ENCODE measurements around the gene KIF16B.

The KIF16B gene

DNA sequence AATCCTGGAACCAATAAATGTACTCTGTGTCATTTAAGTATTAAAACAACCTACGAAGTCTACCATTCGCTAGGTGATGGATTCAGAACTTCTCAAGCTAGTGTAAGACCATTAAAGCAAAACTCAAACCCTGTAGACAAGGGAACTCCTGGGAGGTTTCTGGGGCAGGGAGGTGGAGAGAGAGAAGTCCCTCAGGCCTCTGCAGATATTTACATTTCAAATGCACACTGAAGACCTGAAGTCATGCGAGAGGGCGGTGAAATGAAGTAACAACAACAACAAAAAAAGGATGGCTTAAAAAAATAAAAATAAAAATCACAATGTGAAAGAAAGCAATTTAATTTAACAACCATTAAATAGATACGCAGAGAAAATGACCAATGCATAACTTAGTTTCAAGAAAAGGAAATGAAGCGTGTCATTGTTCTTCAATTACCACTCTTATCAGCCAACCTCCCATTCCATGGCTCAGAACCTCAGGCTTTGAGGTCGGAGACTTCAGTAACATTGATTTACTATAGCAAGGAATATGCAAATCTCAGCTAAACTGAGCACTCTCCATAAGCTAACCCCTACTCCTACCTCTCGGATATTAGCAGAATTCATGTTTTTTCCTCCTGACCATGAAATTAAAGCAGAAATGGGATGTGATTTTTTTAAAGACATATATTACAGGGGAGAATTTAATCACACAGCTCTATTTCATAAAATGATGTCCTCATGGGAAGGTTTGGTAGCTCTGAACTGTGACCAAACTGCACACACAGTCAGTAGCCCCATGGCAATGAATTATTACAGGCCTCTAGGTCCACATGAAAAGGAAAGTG lies 140.6 kb downstream of the KIF16B start:
- no peak for ATAC-seq
- no peak for TF ChIP-seq ZFP3 (CRISPR knock-in tag; IDR thresholded peaks at IDR 0.05)
- TF ChIP-seq, protein P1, sequence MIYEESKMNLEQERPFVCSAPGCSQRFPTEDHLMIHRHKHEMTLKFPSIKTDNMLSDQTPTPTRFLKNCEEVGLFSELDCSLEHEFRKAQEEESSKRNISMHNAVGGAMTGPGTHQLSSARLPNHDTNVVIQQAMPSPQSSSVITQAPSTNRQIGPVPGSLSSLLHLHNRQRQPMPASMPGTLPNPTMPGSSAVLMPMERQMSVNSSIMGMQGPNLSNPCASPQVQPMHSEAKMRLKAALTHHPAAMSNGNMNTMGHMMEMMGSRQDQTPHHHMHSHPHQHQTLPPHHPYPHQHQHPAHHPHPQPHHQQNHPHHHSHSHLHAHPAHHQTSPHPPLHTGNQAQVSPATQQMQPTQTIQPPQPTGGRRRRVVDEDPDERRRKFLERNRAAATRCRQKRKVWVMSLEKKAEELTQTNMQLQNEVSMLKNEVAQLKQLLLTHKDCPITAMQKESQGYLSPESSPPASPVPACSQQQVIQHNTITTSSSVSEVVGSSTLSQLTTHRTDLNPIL (CRISPR knock-in tag; IDR thresholded peaks at IDR 0.05; ENCODE audit: low read depth): no peak
- no peak for TF ChIP-seq SNAI2 (CRISPR knock-in tag; IDR thresholded peaks at IDR 0.05)
- TF ChIP-seq ARNTL (CRISPR knock-in tag; IDR thresholded peaks at IDR 0.05; ENCODE audit: borderline replicate concordance, low read depth): no peak
- no peak for TF ChIP-seq TCF4 (CRISPR knock-in tag; IDR thresholded peaks at IDR 0.05; ENCODE audit: borderline replicate concordance)
- TF ChIP-seq OSR1 (CRISPR knock-in tag; IDR thresholded peaks at IDR 0.05): no peak
- TF ChIP-seq, protein P2, sequence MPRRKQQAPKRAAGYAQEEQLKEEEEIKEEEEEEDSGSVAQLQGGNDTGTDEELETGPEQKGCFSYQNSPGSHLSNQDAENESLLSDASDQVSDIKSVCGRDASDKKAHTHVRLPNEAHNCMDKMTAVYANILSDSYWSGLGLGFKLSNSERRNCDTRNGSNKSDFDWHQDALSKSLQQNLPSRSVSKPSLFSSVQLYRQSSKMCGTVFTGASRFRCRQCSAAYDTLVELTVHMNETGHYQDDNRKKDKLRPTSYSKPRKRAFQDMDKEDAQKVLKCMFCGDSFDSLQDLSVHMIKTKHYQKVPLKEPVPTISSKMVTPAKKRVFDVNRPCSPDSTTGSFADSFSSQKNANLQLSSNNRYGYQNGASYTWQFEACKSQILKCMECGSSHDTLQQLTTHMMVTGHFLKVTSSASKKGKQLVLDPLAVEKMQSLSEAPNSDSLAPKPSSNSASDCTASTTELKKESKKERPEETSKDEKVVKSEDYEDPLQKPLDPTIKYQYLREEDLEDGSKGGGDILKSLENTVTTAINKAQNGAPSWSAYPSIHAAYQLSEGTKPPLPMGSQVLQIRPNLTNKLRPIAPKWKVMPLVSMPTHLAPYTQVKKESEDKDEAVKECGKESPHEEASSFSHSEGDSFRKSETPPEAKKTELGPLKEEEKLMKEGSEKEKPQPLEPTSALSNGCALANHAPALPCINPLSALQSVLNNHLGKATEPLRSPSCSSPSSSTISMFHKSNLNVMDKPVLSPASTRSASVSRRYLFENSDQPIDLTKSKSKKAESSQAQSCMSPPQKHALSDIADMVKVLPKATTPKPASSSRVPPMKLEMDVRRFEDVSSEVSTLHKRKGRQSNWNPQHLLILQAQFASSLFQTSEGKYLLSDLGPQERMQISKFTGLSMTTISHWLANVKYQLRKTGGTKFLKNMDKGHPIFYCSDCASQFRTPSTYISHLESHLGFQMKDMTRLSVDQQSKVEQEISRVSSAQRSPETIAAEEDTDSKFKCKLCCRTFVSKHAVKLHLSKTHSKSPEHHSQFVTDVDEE (CRISPR knock-in tag; IDR thresholded peaks at IDR 0.05): no peak
- TF ChIP-seq CSDC2 (CRISPR knock-in tag; IDR thresholded peaks at IDR 0.05): no peak
- TF ChIP-seq PPARA (CRISPR knock-in tag; IDR thresholded peaks at IDR 0.05; ENCODE audit: borderline replicate concordance): no peak
- TF ChIP-seq, protein P3, sequence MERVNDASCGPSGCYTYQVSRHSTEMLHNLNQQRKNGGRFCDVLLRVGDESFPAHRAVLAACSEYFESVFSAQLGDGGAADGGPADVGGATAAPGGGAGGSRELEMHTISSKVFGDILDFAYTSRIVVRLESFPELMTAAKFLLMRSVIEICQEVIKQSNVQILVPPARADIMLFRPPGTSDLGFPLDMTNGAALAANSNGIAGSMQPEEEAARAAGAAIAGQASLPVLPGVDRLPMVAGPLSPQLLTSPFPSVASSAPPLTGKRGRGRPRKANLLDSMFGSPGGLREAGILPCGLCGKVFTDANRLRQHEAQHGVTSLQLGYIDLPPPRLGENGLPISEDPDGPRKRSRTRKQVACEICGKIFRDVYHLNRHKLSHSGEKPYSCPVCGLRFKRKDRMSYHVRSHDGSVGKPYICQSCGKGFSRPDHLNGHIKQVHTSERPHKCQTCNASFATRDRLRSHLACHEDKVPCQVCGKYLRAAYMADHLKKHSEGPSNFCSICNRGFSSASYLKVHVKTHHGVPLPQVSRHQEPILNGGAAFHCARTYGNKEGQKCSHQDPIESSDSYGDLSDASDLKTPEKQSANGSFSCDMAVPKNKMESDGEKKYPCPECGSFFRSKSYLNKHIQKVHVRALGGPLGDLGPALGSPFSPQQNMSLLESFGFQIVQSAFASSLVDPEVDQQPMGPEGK (CRISPR knock-in tag; IDR thresholded peaks at IDR 0.05; ENCODE audit: borderline replicate concordance): no peak
- TF ChIP-seq ZNF8 (CRISPR knock-in tag; IDR thresholded peaks at IDR 0.05): no peak
- TF ChIP-seq ZC3H10 (CRISPR knock-in tag; IDR thresholded peaks at IDR 0.05): no peak
- TF ChIP-seq, protein P4, sequence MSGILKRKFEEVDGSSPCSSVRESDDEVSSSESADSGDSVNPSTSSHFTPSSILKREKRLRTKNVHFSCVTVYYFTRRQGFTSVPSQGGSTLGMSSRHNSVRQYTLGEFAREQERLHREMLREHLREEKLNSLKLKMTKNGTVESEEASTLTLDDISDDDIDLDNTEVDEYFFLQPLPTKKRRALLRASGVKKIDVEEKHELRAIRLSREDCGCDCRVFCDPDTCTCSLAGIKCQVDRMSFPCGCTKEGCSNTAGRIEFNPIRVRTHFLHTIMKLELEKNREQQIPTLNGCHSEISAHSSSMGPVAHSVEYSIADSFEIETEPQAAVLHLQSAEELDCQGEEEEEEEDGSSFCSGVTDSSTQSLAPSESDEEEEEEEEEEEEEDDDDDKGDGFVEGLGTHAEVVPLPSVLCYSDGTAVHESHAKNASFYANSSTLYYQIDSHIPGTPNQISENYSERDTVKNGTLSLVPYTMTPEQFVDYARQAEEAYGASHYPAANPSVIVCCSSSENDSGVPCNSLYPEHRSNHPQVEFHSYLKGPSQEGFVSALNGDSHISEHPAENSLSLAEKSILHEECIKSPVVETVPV (CRISPR knock-in tag; IDR thresholded peaks at IDR 0.05): no peak

DNA sequence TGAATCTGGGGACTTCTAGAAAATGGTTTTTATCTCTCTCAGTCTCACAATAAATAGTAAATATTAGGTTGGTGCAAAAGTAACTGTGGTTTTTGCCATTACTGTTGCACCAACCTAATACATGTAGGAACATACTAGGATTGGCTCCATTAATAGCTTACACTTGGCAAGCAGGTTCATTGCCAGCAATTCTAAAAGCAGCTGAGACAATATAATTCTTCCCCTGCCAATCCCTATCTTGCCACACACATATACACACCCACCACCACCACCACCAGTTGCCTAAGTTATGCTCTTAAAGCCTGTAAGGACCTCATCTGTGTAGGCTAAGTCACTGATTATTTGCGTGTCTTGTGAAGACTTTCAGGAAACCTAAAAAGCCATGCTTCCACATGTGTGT lies 145.1 kb downstream of the KIF16B start:
- TF ChIP-seq BACH2 (CRISPR knock-in tag; IDR thresholded peaks at IDR 0.05; ENCODE audit: borderline replicate concordance) (no peak), TOX (CRISPR knock-in tag; IDR thresholded peaks at IDR 0.05; ENCODE audit: borderline replicate concordance) (no peak), ESRRG (CRISPR knock-in tag; IDR thresholded peaks at IDR 0.05) (no peak), ZC3H10 (CRISPR knock-in tag; IDR thresholded peaks at IDR 0.05) (no peak), SNAI2 (CRISPR knock-in tag; IDR thresholded peaks at IDR 0.05) (no peak), OSR1 (CRISPR knock-in tag; IDR thresholded peaks at IDR 0.05) (no peak), ARNTL (CRISPR knock-in tag; IDR thresholded peaks at IDR 0.05; ENCODE audit: borderline replicate concordance, low read depth) (no peak)
- TF ChIP-seq, protein P2 (CRISPR knock-in tag; IDR thresholded peaks at IDR 0.05): no peak
- no peak for ATAC-seq

DNA sequence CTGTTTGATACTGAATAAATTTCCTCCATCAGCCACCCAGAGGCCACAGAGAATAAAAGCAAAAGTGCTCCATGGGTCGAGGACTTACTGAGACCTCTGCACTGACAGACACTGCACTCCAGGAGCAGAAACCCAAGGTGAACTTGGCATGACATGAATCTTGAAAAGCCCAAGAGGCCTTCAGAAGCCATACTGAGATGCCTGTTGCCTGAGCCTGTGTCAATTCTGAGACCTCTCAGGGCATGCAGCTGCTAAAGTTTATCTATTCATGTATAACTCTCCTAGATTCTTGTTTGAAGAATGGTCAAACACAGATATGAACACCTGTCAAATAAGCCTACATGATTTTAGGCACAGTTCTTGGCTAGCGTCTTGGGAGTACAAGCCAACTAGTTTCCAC lies 145.7 kb downstream of the KIF16B start:
- no peak for ATAC-seq
- no peak for TF ChIP-seq OSR1 (CRISPR knock-in tag; IDR thresholded peaks at IDR 0.05)
- no peak for TF ChIP-seq ARNTL (CRISPR knock-in tag; IDR thresholded peaks at IDR 0.05; ENCODE audit: borderline replicate concordance, low read depth)
- TF ChIP-seq, protein P3 (CRISPR knock-in tag; IDR thresholded peaks at IDR 0.05; ENCODE audit: borderline replicate concordance): no peak
- TF ChIP-seq TCF4 (CRISPR knock-in tag; IDR thresholded peaks at IDR 0.05; ENCODE audit: borderline replicate concordance): no peak
- no peak for TF ChIP-seq RARB (CRISPR knock-in tag; IDR thresholded peaks at IDR 0.05)
- TF ChIP-seq, protein P4 (CRISPR knock-in tag; IDR thresholded peaks at IDR 0.05): no peak
- TF ChIP-seq ZFP3 (CRISPR knock-in tag; IDR thresholded peaks at IDR 0.05): no peak
- no peak for TF ChIP-seq ZNF565 (CRISPR knock-in tag; conservative IDR thresholded peaks at IDR 0.05; ENCODE audit: low read depth)
- no peak for TF ChIP-seq SNAI2 (CRISPR knock-in tag; IDR thresholded peaks at IDR 0.05)
- TF ChIP-seq TOX (CRISPR knock-in tag; IDR thresholded peaks at IDR 0.05; ENCODE audit: borderline replicate concordance): no peak
- no peak for TF ChIP-seq ISL1 (CRISPR knock-in tag; IDR thresholded peaks at IDR 0.05)
- no peak for TF ChIP-seq GLIS3 (CRISPR knock-in tag; IDR thresholded peaks at IDR 0.05)

All from SK-N-SH treated with all-trans-retinoic acid at 6 μM for 48 hours (cell line).